Tibial artery (tissue), 4 donors: ENCODE measurements around the gene IQCE.

Experiments
- DNase-seq, 2 donors: peaks; one replicate each; pipeline ENCODE4 v3.0.0-alpha.2; 2019
- H3K27ac ChIP-seq, 2 donors: fragments of 200-600 bp; sonication (generic) in 1 of 2; 1 replicate in 1 of 2; 2 replicates in 1 of 2; pipeline ENCODE4 v1.5.1; 2018 to 2019; ENCODE audit warnings: mild to moderate bottlenecking in 1 of 2
- H3K27me3 ChIP-seq, 2 donors: fragments of 200-600 bp; sonication (generic) in 1 of 2; one replicate each; pipeline versions ENCODE4 v1.5.1 to v1.6.0; 2016 to 2019
- H3K36me3 ChIP-seq, 3 donors: fragments of 200-600 bp; sonication (generic) in 2 of 3; one replicate each; pipeline ENCODE4 v1.5.1; 2016 to 2019; ENCODE audit warnings: mild to moderate bottlenecking in 2 of 3
- H3K4me1 ChIP-seq, 4 donors: fragments of 200-600 bp; sonication (generic) in 2 of 4; 1 replicate in 3 of 4; 2 replicates in 1 of 4; pipeline ENCODE4 v1.5.1; 2016 to 2019
- H3K4me3 ChIP-seq, 2 donors: fragments of 200-600 bp; sonication (generic) in 1 of 2; 1 replicate in 1 of 2; 2 replicates in 1 of 2; pipeline ENCODE4 v1.5.1; 2018 to 2019; ENCODE audit warnings: mild to moderate bottlenecking in 2 of 2
- H3K9me3 ChIP-seq, 3 donors: fragments of 200-600 bp; sonication (generic) in 1 of 3; one replicate each; pipeline ENCODE4 v1.5.1; 2016 to 2019
- intact Hi-C: fragments of 100-400 bp; cut with DNase I; formaldehyde crosslinking; loops from one replicate; pipeline ENCODE4 v1.15.0; 2023; ENCODE audit warnings: low total_unique reads
- TF ChIP-seq, protein P1 (sequence below), 2 experiments: fragments of 200-600 bp in 1 of 2; fragments of 450-650 bp in 1 of 2; IDR thresholded peaks; one replicate each; pipeline ENCODE4 v1.5.1; 2017 to 2019; ENCODE audit warnings: antibody characterized with exemption in 2 of 2, mild to moderate bottlenecking in 1 of 2, moderate library complexity in 1 of 2

The IQCE gene

DNA sequence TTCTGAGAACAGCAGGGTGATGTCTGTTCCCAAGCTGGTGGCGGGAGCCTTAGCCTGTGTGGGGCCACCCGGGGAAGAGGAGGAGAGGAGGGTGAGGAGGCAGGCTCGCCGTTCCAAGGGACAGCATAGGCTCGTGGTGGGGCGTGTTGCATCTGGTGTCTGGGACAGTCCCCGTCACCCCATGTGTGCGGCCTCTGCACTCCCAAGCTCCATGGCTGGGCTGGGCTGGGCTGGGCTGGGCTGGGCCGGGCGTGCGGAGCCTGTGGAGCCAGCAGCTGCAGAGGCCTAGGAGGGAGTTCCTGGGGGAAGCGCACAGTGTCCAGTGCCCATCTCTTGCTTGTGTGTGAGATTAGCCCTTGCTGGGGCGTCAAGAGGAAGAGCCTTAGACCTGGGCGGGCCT, 52.1 kb downstream of the IQCE start:
- DNase-seq: no peak
- intact Hi-C loops: loop anchor here (5.0 kb wide), 1 partner anchor 54 kb away; the partner anchor contains the start of genes BRAT1 and IQCE
- H3K4me1 ChIP-seq: peaks cover 6 to 52% (median 46%) of the 10 kb centered on the region in 4 donors
- TF ChIP-seq, protein P1, sequence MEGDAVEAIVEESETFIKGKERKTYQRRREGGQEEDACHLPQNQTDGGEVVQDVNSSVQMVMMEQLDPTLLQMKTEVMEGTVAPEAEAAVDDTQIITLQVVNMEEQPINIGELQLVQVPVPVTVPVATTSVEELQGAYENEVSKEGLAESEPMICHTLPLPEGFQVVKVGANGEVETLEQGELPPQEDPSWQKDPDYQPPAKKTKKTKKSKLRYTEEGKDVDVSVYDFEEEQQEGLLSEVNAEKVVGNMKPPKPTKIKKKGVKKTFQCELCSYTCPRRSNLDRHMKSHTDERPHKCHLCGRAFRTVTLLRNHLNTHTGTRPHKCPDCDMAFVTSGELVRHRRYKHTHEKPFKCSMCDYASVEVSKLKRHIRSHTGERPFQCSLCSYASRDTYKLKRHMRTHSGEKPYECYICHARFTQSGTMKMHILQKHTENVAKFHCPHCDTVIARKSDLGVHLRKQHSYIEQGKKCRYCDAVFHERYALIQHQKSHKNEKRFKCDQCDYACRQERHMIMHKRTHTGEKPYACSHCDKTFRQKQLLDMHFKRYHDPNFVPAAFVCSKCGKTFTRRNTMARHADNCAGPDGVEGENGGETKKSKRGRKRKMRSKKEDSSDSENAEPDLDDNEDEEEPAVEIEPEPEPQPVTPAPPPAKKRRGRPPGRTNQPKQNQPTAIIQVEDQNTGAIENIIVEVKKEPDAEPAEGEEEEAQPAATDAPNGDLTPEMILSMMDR (IDR thresholded peaks at IDR 0.05): no peak
- peaks cover 0 to 34% (median 0%) of the 10 kb centered on the region in 3 donors for H3K36me3 ChIP-seq
- H3K27ac ChIP-seq: no peak overlapping the region
- H3K4me3 ChIP-seq: no peak overlapping the region
- H3K27me3 ChIP-seq: no peaks in the 10 kb centered on the region
- H3K9me3 ChIP-seq: no peaks in the 10 kb centered on the region

GRCh38 chr7:2611401-2611800, 52.6 kb downstream of the IQCE start:
- Histone ChIP-seq H3K36me3 (peaks cover 0 to 29% (median 0%) of the 10 kb centered on the region in 3 donors), H3K27me3 (no peaks in the 10 kb centered on the region), H3K27ac (no peak overlapping the region), H3K4me3 (no peak overlapping the region), H3K9me3 (no peaks in the 10 kb centered on the region), H3K4me1 (peaks cover 6 to 55% (median 47%) of the 10 kb centered on the region in 4 donors)
- intact Hi-C loops: loop anchor here (5.0 kb wide), 1 partner anchor 54 kb away; the partner anchor contains the start of genes BRAT1 and IQCE
- TF ChIP-seq, protein P1 (IDR thresholded peaks at IDR 0.05): no peak
- DNase-seq: no peak

- H3K9me3 ChIP-seq: no peaks in the 10 kb centered on the region
- no peak for DNase-seq
- no peak overlapping the region for H3K4me3 ChIP-seq
- no peaks in the 10 kb centered on the region for H3K27me3 ChIP-seq
- peaks cover 0 to 24% (median 0%) of the 10 kb centered on the region in 3 donors for H3K36me3 ChIP-seq
- peak overlapping the region in 1 of 2 donors; percentile 93 for H3K27ac ChIP-seq
- intact Hi-C loops: loop anchor here (5.0 kb wide), 1 partner anchor 55 kb away; the partner anchor contains the start of genes BRAT1 and IQCE
- TF ChIP-seq, protein P1 (IDR thresholded peaks at IDR 0.05): no peak
- H3K4me1 ChIP-seq: peaks cover 6 to 55% (median 47%) of the 10 kb centered on the region in 4 donors
Measured at GRCh38 chr7:2611922-2612321, 53.1 kb downstream of the IQCE start.

DNA sequence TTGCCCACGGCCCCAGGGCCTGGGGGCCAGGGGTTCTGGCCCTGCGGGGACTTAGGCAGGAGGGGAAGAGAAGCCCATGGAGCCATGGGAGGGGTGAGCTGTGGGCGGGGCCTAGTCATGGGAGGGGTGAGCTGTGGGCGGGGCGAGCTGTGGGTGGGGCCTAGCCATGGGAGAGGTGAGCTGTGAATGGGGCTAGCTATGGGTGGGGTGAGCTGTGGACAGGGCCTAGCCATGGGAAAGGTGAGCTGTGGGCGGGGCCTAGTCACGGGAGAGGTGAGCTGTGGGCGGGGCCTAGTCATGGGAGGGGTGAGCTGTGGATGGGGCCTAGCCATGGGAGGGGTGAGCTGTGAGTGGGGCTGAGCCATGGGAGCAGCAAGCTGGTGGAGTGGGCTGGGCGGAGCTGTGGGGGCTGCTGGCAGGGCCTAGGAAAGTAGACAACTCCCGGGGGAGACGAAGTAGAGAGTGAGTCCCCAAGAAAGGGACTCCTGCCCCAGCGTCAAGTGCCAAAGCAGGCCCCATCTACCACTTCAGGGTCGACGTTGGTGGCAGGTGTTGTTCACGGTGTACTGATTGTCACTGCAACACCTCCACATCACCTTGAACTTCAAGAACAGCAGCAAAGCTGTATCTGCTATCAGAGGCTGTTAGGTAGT, 53.8 kb downstream of the IQCE start:
- peaks cover 6 to 55% (median 47%) of the 10 kb centered on the region in 4 donors for H3K4me1 ChIP-seq
- no peaks in the 10 kb centered on the region for H3K27me3 ChIP-seq
- intact Hi-C loops: loop anchor here (5.0 kb wide), 1 partner anchor 55 kb away; the partner anchor contains the start of genes BRAT1 and IQCE
- H3K36me3 ChIP-seq: peaks cover 0 to 17% (median 0%) of the 10 kb centered on the region in 3 donors
- H3K27ac ChIP-seq: peak overlapping the region; percentile 89 to 93
- no peak for DNase-seq
- no peak overlapping the region for H3K4me3 ChIP-seq
- H3K9me3 ChIP-seq: no peaks in the 10 kb centered on the region
- TF ChIP-seq, protein P1 (IDR thresholded peaks at IDR 0.05): no peak

- intact Hi-C loops: loop anchor here (5.0 kb wide), 1 partner anchor 56 kb away; the partner anchor contains the start of genes BRAT1 and IQCE
- H3K27ac ChIP-seq: peak overlapping the region; percentile 89 to 93
- no peaks in the 10 kb centered on the region for H3K9me3 ChIP-seq
- peaks cover 6 to 56% (median 49%) of the 10 kb centered on the region in 4 donors for H3K4me1 ChIP-seq
- DNase-seq: no peak
- peaks cover 0 to 16% (median 0%) of the 10 kb centered on the region in 3 donors for H3K36me3 ChIP-seq
- TF ChIP-seq, protein P1 (IDR thresholded peaks at IDR 0.05): no peak
- no peaks in the 10 kb centered on the region for H3K27me3 ChIP-seq
- peak overlapping the region; percentile 34 to 35 for H3K4me3 ChIP-seq
Measured at GRCh38 chr7:2613098-2613930, 54.5 kb downstream of the IQCE start.
